ENCODE data around the gene PRDM11.

The PRDM11 gene

GRCh38 chr11:45212566-45213315, 66.3 kb downstream of the PRDM11 start:
- DNase-seq: no peak

- DNase-seq: no peak
Measured at GRCh38 chr11:45213316-45213665, 66.9 kb downstream of the PRDM11 start.

GRCh38 chr11:45213717-45214116, 67.3 kb downstream of the PRDM11 start:
- DNase-seq: no peak

- no peak for DNase-seq
Measured at GRCh38 chr11:45215098-45215865, 68.8 kb downstream of the PRDM11 start.

GRCh38 chr11:45216031-45216430, 69.6 kb downstream of the PRDM11 start:
- no peak for DNase-seq

- DNase-seq: no peak
Measured at GRCh38 chr11:45216901-45217300, 70.5 kb downstream of the PRDM11 start.

GRCh38 chr11:45217991-45218390, 71.6 kb downstream of the PRDM11 start:
- DNase-seq: no peak

- DNase-seq: no peak
Measured at GRCh38 chr11:45218705-45219104, 72.3 kb downstream of the PRDM11 start.

- DNase-seq: no peak
Measured at GRCh38 chr11:45219411-45219810, 73.0 kb downstream of the PRDM11 start.

- DNase-seq: no peak
Measured at GRCh38 chr11:45223496-45223895, 77.1 kb downstream of the PRDM11 start.

GRCh38 chr11:45224766-45225165, 78.3 kb downstream of the PRDM11 start:
- DNase-seq: no peak

- DNase-seq: no peak
Measured at GRCh38 chr11:45225277-45225676, 78.8 kb downstream of the PRDM11 start.

GRCh38 chr11:45225961-45226871, 79.8 kb downstream of the PRDM11 start:
- no peak for DNase-seq

- DNase-seq: no peak
Measured at GRCh38 chr11:45226901-45227300, 80.5 kb downstream of the PRDM11 start.

GRCh38 chr11:45227836-45228235, 81.4 kb downstream of the PRDM11 start:
- DNase-seq: no peak

- DNase-seq: no peak
Measured at GRCh38 chr11:45229401-45230020, 83.1 kb downstream of the PRDM11 start.

- no peak for DNase-seq
Measured at GRCh38 chr11:45232341-45233080, 86.1 kb downstream of the PRDM11 start.

GRCh38 chr11:45233121-45233803, 86.8 kb downstream of the PRDM11 start:
- peak; percentile 54 for DNase-seq

GRCh38 chr11:45233804-45234170, 87.3 kb downstream of the PRDM11 start:
- no peak for DNase-seq

- DNase-seq: no peak
Measured at GRCh38 chr11:45234306-45235006, 88.0 kb downstream of the PRDM11 start.
